HUES64 (cell line): ENCODE measurements around the gene EMC1. TPM values are rescaled to one million over a fixed set of nuclear protein-coding genes. Genes with fewer than 3 reads are reported as not detected.
"Not testable (repeated sequence)": the region's sequence is repeated elsewhere in the genome, so short reads cannot be mapped to it uniquely, and the experiment has no call there.

Experiments
- H3K27ac ChIP-seq: 2 replicates; pipeline ENCODE4 v1.7.0; 2013; ENCODE audit warnings: low read depth, low read length, inconsistent platforms
- H3K27me3 ChIP-seq: 2 replicates; pipeline ENCODE4 v1.6.1; 2013; ENCODE audit warnings: mild to moderate bottlenecking, low read length; ENCODE audit not compliant: insufficient read depth
- H3K36me3 ChIP-seq: 2 replicates; pipeline ENCODE4 v1.6.1; 2013; ENCODE audit warnings: mild to moderate bottlenecking, low read length; ENCODE audit not compliant: insufficient read depth
- H3K4me1 ChIP-seq: 2 replicates; pipeline ENCODE4 v1.6.1; 2013; ENCODE audit warnings: mild to moderate bottlenecking, low read length, moderate library complexity; ENCODE audit not compliant: insufficient read depth
- H3K4me3 ChIP-seq: 2 replicates; pipeline ENCODE4 v1.5.1; 2013; ENCODE audit warnings: mild to moderate bottlenecking, low read length, moderate library complexity
- H3K9ac ChIP-seq: 2 replicates; pipeline ENCODE4 v1.6.1; 2013; ENCODE audit warnings: mild to moderate bottlenecking, low read depth, low read length
- H3K9me3 ChIP-seq: 2 replicates; pipeline ENCODE4 v1.6.1; 2013; ENCODE audit warnings: low read depth, low read length; ENCODE audit not compliant: insufficient read depth
- WGBS: fragments of 150-250, 120-280 bp; methylation state at CpG from one replicate; pipeline ENCODE4 v1.1.7; 2013; ENCODE audit warnings: missing lambda C conversion rate; 5-methylcytosine and 5-hydroxymethylcytosine counted together
- polyA plus RNA-seq, 2 experiments: library from polyadenylated mRNA; stranded (reverse); fragments of 50-300 nt; gene quantifications; one replicate each; pipeline ENCODE4 v1.2.3, GENCODE V29; 2013

Gene EMC1
- 27.2 TPM for polyA plus RNA-seq (2013, experiment 1 of 2)
- polyA plus RNA-seq (2013, experiment 2 of 2): 24.2 TPM

DNA sequence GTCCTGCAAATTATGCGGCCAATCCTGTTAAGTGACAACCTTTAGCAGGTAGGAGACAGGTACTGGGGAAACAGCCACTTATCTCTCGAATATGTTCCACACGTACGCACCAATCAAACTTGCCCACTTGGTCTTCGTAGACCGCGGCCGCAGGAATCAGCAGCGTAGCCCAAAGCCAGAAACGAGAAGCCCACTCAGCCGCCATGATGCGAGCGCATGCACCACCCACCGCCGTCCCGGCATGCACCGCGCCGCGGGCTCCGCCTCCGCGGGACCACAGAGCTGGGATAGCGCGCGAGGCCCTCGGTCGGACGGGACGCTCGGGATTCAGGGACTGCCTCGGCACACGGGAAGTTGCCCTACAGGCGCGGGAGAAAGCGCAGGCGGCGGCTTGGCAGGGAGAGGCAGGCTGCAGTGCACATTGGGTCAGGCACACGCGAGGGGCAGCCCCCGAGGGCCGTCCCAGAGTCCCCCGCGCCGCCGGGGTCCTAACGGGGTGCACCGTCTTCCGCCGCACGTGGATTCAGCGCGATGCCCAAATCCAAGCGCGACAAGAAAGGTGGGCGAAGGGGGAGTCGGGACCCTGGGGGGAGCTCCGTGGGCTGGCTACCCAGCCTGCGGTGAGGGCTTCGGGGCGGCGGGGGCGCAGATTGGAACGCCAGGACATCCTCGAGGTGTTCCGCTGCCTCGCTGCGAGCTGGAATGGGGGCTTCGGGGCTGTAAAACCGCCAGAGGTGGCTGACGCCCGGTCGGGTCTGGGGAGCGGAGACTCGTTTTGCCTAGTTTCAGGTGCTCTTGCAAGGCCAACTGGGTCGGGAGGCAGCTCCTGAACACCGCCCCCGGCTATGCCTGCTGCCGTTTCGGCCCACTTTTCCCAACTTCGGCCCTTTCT lies at the start of gene EMC1, which contains the start of gene MRTO4:
Gene EMC1, minus strand, starts transcription at position 220 of the 892 bp plus-strand sequence. Its CDS starts 15 bp downstream, at position 205.
Gene MRTO4, plus strand, starts transcription at position 501 of the 892 bp plus-strand sequence. Its CDS starts 31 bp downstream, at position 532.
- Histone ChIP-seq H3K27me3 (no peaks in the 10 kb centered on the region), H3K36me3 (peaks cover 23% of the 10 kb centered on the region)
- under 1% methylated on average over 81 of the region's 81 CpGs for WGBS

DNA sequence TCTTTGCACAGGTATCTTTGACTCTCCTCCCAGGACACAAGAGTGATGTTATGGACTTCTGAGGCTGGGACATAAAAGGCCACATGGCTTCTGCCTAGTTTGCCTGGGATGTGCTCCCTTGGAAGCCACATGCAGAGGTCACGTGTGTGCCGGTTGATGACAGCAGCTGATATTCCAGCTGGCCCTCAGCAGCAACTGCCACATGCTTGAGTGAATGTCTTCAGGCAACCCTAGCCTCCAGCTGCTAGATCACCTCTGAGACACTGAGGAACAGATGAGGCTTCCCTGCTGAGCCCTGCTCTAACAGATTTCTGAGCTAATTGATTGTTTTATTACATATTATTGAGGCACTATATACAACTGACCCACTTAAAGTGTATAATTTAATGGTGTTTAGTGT lies 48.9 kb upstream of the EMC1 start:
- H3K4me1 ChIP-seq: no peaks in the 10 kb centered on the region
- H3K27me3 ChIP-seq: no peaks in the 10 kb centered on the region
- WGBS: 99% methylated on average over 2 of the region's 2 CpGs
- peaks cover 8% of the 10 kb centered on the region for H3K9me3 ChIP-seq
- H3K27ac ChIP-seq: no peak overlapping the region
- no peak overlapping the region for H3K9ac ChIP-seq
- H3K4me3 ChIP-seq: no peak overlapping the region
- peaks cover 30% of the 10 kb centered on the region for H3K36me3 ChIP-seq

More for the DNA sequence above, at the start of gene EMC1, which contains the start of gene MRTO4:
- H3K4me1 ChIP-seq: peaks cover 14% of the 10 kb centered on the region
- peak within 1 kb of the TSS; percentile 100 for H3K9ac ChIP-seq
- peak within 1 kb of the TSS; percentile 99 for H3K27ac ChIP-seq
- peak within 1 kb of the TSS; percentile 99 for H3K4me3 ChIP-seq
- H3K9me3 ChIP-seq: no peaks in the 10 kb centered on the region

DNA sequence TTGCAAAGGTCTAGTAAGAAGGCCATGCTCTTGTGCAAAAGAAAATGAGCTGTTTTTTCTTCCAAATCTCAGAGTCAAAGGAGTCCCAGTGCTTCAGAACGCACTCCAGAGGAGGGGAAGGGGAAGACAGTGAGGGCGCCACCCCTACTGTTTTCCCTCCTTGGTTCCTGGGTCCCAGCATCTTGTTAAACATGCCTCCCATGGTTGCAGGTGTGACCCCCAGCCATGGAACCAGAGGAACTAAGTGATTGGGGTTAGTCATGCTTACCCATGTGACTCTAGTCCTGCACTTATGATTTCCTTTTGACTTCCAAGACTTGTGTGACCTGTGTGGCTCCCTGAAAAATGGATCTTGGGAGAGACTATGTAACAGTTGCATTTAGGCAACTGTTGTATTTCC lies 43.3 kb upstream of the EMC1 start:
- H3K4me1 ChIP-seq: no peaks in the 10 kb centered on the region
- H3K9me3 ChIP-seq: peaks cover 28% of the 10 kb centered on the region
- peaks cover 5% of the 10 kb centered on the region; the same call in 1 of the 2 replicates for H3K36me3 ChIP-seq
- H3K4me3 ChIP-seq: no peak overlapping the region
- H3K9ac ChIP-seq: no peak overlapping the region
- H3K27me3 ChIP-seq: peaks cover 9% of the 10 kb centered on the region
- 94% methylated on average over 2 of the region's 2 CpGs for WGBS
- H3K27ac ChIP-seq: no peak overlapping the region

DNA sequence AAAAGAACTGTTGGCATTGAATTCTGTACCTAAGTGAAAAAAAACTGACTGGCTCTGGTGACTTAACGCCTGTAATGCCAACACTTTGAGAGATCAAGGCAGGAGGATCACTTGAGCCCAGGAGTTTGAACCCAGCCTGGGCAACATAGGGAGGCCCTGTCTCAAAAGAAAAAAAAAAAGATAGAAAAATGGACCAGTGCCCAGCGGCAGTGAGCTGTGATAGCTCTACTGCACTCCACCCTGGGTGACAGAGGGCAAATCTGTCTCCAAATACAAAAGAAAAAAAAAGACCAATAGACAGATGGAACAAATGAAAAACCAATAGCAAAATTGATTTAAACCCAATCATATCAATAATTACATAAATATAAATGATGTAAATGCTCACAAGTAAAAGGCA lies 37.9 kb upstream of the EMC1 start:
- Histone ChIP-seq H3K27me3 (peaks cover 32% of the 10 kb centered on the region), H3K4me3 (peak overlapping the region; percentile 62)
- 64% methylated on average over 2 of the region's 2 CpGs for WGBS

DNA sequence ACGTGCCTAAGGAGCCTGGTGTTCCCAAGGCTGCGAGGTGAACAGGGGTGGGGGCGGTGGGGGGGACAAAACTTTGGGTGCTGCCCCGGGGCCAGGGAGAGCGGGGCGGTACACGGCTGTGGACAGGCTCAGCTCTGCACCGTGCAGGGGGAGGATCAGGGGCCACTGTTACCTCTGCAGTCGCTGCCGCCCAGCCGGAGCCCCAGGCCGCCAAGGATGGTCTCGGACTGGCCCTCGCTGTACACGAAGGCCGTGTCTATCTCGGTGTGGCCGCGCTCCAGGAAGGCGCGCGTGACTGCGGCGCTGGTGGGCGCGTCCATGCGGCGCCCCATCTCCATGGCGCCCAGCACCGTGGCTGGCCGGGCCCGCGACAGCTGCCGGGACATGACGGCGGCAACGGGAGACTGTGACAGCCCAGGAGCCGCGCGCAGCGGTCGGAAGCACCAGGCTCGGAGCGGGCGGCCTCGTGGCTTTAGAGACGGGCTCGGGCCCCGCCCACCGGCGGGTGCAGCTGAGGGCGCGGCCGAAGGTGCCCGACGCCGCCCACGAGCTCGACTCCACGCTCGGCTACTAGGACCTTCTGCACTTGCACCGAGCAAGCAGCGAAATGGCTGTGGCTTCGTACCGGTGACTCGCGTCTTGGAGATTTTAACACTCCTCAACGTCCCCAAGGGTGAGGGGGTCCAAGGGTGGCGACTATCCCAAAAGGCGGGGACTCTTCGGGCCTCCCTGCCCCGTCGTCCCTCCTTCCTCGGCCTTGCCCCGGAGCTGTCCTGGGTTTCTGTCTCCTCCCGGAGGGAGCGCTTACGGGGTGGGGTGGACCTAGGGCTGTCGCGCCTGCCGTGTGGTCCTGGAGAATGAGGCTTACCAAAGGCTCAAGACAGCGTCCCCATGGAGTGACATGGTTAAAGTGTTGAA lies 37.3 kb upstream of the EMC1 start, which contains the start of gene AKR7A3:
Gene AKR7A3, minus strand, starts transcription at position 447 of the 918 bp plus-strand sequence. Its CDS starts 61 bp downstream, at position 386.
- H3K9ac ChIP-seq, H3K9me3 ChIP-seq, H3K36me3 ChIP-seq, H3K4me1 ChIP-seq, H3K27ac ChIP-seq: not testable (repeated sequence)
- 21% methylated on average over 63 of the region's 82 CpGs for WGBS
- peak within 1 kb of the TSS; percentile 62 for H3K4me3 ChIP-seq
- H3K27me3 ChIP-seq: peaks cover 32% of the 10 kb centered on the region

More for the DNA sequence above, 37.9 kb upstream of the EMC1 start:
- Histone ChIP-seq H3K27ac (no peak overlapping the region), H3K9me3 (peaks cover 11% of the 10 kb centered on the region; the same call in 1 of the 2 replicates), H3K9ac (no peak overlapping the region), H3K36me3 (no peaks in the 10 kb centered on the region), H3K4me1 (no peaks in the 10 kb centered on the region)

DNA sequence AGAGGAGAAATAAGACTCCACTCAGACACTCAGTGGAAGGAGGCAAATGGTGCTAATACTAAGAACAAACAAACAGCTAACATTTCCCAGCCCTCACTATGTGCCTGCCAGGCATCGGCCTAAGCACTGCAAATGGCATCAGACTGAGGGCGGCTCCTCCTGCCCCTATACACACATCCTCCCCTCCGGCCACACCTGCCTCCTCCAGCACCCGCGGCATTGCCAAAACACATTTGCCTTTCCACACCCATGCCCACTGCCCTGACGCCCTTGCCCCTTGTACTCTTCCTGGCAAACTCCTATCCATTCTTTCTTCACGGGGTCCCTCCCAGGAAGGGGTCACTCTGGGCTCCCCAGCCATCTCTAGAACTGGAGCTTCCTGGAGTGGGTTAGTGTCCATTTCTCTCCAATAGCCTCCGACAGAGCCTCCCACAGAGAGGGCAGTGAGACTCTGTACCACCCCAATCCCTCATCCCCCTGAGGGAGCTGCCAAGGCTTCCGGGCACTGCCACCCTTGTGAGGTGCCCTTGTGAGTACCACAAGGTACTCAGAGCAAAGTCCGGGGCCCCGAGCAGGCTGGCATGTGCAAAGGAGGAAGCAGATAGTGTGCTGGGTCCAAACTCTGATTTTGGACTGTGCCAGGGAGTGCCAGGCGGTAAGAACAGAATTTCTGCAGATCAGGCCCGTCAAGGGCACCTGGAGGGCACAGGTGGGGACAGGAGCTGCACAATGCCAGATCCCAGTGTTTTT lies 36.3 kb upstream of the EMC1 start:
- no peaks in the 10 kb centered on the region; the same call in 1 of the 2 replicates for H3K9me3 ChIP-seq
- no peak overlapping the region for H3K9ac ChIP-seq
- no peaks in the 10 kb centered on the region for H3K4me1 ChIP-seq
- H3K27ac ChIP-seq: no peak overlapping the region
- H3K27me3 ChIP-seq: peaks cover 32% of the 10 kb centered on the region
- H3K36me3 ChIP-seq: no peaks in the 10 kb centered on the region
- WGBS: 92% methylated on average over 13 of the region's 13 CpGs
- no peak overlapping the region for H3K4me3 ChIP-seq

DNA sequence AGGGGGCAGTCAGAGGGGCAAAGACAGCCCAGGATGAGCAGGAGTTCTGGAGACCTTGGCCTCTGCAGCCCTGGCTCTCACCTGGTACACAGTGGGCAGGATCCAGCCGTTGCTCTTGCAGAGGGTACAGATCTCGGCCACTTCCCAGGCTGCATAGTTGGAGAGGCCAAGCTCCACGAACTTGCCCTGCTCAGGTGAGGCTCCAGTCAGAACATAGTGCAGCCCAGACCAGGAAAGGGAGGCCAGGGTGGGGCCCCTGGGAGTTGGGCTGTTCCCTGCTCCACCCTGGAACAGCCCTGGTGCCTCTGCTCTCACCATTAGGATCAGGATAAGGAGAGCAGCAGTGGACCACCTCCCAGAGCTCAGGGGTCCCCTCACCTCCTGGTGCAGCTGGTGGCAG lies 34.5 kb upstream of the EMC1 start:
- not testable (repeated sequence) for H3K9ac ChIP-seq, H3K4me1 ChIP-seq, H3K9me3 ChIP-seq, H3K36me3 ChIP-seq, H3K27ac ChIP-seq, H3K4me3 ChIP-seq
- H3K27me3 ChIP-seq: peaks cover 32% of the 10 kb centered on the region
- 79% methylated on average over 3 of the region's 3 CpGs for WGBS

DNA sequence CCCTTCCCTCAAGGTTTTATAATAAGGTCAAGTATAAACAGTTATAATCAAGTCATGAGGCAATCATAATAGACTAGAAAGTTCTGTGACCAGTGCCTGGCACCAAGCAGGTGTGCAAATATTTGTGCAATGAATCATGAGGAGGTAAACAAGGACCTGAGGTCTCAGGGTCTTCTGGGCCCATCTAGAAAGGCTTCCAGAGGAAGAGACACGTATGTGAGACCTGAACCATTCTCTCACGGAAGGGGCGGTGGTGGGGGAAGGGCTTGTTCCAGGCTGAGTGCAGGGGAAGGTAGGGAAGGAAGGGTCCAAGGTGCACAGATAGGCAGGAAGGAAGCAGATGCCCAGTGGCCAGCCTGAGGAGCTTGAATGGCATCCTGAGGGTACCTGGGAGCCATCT lies 34.0 kb upstream of the EMC1 start:
- not testable (repeated sequence) for H3K9me3 ChIP-seq, H3K4me1 ChIP-seq, H3K36me3 ChIP-seq, H3K27ac ChIP-seq, H3K9ac ChIP-seq, H3K4me3 ChIP-seq
- WGBS: 95% methylated on average over 3 of the region's 3 CpGs
- peaks cover 30% of the 10 kb centered on the region for H3K27me3 ChIP-seq

DNA sequence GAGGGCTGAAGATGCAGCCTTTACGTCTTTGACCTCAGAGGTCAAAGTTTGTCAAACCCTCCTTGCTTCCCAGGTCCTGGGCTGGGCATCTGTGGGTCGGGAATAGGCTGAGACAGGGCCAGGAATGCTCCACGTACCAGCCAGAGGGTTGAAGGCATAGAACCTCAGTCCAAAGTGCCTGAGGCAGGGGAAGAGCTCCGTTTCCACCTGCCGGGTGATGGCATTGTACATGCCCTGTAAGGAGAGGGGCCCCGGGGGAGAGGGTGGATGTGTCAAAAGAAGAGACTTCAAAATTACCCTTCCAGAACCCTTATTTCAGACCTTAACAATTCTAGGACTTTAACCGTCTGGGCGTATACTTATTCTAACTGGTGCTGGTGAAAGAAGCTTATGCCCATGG lies 33.6 kb upstream of the EMC1 start:
- no peak overlapping the region for H3K9ac ChIP-seq
- no peaks in the 10 kb centered on the region for H3K36me3 ChIP-seq
- no peaks in the 10 kb centered on the region for H3K4me1 ChIP-seq
- H3K27me3 ChIP-seq: peaks cover 25% of the 10 kb centered on the region
- no peak overlapping the region for H3K27ac ChIP-seq
- no peaks in the 10 kb centered on the region for H3K9me3 ChIP-seq
- no peak overlapping the region for H3K4me3 ChIP-seq
- WGBS: 85% methylated on average over 7 of the region's 8 CpGs

DNA sequence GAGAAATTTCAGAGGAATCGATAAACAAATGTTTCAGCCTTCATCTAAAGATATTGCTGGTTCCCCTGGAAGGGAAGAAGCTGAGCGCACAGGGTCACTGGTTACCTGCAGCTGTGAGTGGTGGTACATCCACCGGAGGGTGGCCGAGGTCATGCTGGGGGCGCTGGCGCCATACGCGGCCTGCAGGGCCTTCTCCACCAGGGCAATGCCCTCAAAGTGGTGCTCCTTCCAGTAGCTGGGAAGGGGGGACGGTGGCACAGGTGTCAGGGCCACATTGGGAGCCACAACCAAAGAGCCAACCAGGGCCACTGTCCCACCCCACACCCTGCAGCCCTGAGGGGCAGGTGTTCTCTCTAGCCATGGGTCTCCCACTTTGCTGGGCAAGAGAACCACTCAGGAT lies 32.6 kb upstream of the EMC1 start:
- H3K9me3 ChIP-seq: no peaks in the 10 kb centered on the region
- 95% methylated on average over 9 of the region's 9 CpGs for WGBS

More for the DNA sequence above, 32.6 kb upstream of the EMC1 start:
- H3K27me3 ChIP-seq: peaks cover 15% of the 10 kb centered on the region
- no peak overlapping the region for H3K9ac ChIP-seq
- H3K4me1 ChIP-seq: no peaks in the 10 kb centered on the region
- no peaks in the 10 kb centered on the region for H3K36me3 ChIP-seq
- no peak overlapping the region for H3K4me3 ChIP-seq
- no peak overlapping the region for H3K27ac ChIP-seq
